ENCODE results near the gene PRSS48. TPM values are rescaled to one million over a fixed set of nuclear protein-coding genes. Genes with fewer than 3 reads are reported as not detected.
"Not testable (repeated sequence)": the region's sequence is repeated elsewhere in the genome, so short reads cannot be mapped to it uniquely, and the experiment has no call there.

Gene PRSS48
- total RNA-seq, 1 donor from 2014 or later, result not detected

DNA sequence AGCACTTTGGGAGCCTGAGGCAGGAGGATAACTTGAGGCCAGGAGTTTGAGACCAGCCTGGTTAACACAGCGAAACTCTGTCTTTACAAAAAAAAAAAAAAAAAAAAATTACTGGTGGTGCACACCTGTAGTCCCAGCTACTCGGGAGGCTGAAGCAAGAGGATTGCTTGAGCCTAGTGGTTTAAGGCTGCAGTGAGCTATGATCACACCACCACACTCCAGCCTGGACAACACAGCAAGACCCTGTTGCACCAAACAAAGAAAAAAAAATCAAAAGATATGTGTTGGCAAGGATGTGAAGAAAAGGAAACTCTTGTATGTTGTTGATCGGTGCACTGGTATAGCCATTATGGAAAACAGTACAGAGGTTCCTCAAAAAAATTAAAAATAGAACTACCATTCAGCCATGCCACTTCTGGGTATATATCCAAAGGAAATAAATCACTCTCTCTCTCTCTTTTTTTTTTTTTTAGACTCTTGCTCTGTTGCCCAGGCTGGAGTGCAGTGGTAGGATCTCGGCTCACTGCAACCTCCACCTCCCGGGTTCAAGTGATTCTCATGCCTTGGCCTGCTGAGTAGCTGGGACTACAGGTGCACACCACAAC, 33.3 kb downstream of the PRSS48 start:
- intact Hi-C loops (cut with DNase I), result no loop called here
- ATAC-seq (no peak), DNase-seq (ENCODE audit: missing footprints) (no peak)

DNA sequence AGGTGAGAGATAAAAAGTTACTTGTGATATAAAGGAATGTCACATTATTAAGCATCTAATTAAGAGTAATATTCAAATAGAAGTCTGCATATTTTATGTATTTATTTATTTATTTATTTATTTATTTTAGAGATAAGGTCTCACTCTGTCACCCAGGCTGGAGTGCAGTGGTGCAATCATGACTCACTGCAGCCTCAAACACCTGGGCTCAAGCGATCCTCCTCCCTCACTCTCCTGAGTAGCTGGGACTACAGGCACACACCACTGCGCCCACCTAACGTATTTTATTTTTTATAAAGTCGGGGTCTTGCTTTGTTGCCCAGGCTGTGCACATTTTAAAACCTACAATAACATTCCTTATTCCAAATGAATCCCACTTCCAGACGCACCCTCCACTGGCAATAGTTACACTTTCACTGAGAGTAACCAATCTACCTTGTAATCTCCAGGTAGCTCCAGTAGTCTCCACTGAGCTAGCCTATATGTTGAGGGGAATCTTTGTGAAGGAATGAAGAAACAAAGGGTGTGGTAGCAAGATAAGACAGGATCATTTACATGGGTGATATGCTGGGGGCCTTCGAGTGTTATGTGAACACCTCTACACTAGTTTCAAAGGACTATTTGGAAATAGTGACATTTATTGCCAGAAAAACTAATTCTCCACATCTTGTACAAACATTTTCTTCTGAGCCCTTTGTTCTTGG, 36.5 kb downstream of the PRSS48 start:
- ATAC-seq (no peak), DNase-seq (ENCODE audit: missing footprints) (no peak)
- intact Hi-C loops (cut with DNase I), result no loop called here

DNA sequence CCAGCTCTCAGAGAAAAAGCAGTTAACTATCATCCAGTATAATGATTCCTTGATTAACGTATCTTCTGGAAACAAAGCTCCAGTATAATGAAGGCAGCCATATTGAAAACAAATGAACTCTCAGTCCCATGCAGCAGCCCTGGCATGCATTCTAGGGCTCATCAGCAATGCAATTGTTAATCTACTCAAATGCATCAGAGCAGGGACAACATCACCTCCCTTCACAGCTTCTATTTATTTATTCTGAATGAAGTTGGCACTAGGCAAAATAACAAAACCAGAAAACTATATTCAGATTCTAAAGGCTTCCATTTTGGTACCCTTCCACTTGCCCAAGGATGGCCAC, 37.0 kb downstream of the PRSS48 start:
- no peak for DNase-seq (ENCODE audit: missing footprints)
- no peak for ATAC-seq
- intact Hi-C loops (cut with DNase I), result no loop called here

DNA sequence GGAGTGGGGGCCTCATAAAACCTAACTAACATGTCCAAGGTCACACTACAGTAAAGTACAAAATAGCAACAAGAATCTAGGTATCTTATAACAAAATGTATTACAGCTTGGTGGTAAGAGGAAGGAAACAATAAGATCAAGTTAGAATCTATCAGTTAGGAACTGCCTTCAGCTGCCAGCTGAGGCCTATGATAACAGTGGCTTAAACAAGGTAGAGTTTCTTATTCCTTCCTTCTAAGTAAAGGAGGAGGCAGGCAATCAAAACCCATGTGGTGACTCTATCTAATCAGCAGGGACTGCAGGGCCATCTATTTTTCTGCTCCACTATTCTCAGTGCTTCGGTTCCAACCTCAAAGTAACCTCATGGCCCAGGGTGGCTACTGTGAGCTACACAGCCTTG, 37.5 kb downstream of the PRSS48 start:
- intact Hi-C loops (cut with DNase I), result no loop called here
- no peak for ATAC-seq
- DNase-seq (ENCODE audit: missing footprints), result no peak

- DNase-seq (ENCODE audit: missing footprints) (no peak), ATAC-seq (peak; percentile 63)
- intact Hi-C loops (cut with DNase I), result loop anchor here (5.0 kb wide), 1 partner anchor 53 kb away; no protein-coding TSS in a partner anchor
Measured at GRCh38 chr4:151315212-151315886, 38.4 kb downstream of the PRSS48 start.

- intact Hi-C loops (cut with DNase I), result loop anchor here (5.0 kb wide), 1 partner anchor 54 kb away; no protein-coding TSS in a partner anchor
- ATAC-seq (no peak), DNase-seq (ENCODE audit: missing footprints) (no peak)
Measured at GRCh38 chr4:151316645-151317044, 39.7 kb downstream of the PRSS48 start.

- intact Hi-C loops (cut with DNase I), result loop anchor here (5.0 kb wide), 1 partner anchor 56 kb away; no protein-coding TSS in a partner anchor
- ATAC-seq (no peak), DNase-seq (ENCODE audit: missing footprints) (no peak)
Measured at GRCh38 chr4:151318307-151319006, 41.5 kb downstream of the PRSS48 start.

GRCh38 chr4:151319490-151319889, 42.5 kb downstream of the PRSS48 start:
- intact Hi-C loops (cut with DNase I), result loop anchor here (5.0 kb wide), 1 partner anchor 57 kb away; no protein-coding TSS in a partner anchor
- ATAC-seq (no peak), DNase-seq (ENCODE audit: missing footprints) (no peak)

- DNase-seq (ENCODE audit: missing footprints), result no peak
- ATAC-seq, result no peak
- intact Hi-C loops (cut with DNase I), result no loop called here
Measured at GRCh38 chr4:151321586-151321985, 44.6 kb downstream of the PRSS48 start.

DNA sequence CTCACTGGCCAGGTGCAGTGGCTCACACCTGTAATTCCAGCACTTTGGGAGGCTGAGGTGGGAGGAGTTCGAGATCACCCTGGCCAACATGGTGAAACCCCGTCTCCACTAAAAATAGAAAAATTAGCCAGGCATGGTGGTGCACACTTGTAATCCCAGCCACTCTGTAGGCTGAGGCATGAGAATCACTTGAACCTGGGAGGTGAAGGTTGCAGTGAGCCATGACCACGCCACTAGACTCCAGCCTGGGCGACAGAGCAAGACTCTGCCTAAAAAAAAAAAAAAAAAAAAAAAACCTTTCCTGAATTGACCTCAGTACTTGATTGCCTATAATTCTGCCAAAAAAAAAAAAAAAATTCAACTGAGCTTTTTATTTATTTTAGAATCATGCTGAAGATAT, 45.2 kb downstream of the PRSS48 start:
- ATAC-seq; DNase-seq (ENCODE audit: missing footprints): not testable (repeated sequence)
- intact Hi-C loops (cut with DNase I), result loop anchor here (2.0 kb wide), 1 partner anchor 25 kb away; no protein-coding TSS in a partner anchor

DNA sequence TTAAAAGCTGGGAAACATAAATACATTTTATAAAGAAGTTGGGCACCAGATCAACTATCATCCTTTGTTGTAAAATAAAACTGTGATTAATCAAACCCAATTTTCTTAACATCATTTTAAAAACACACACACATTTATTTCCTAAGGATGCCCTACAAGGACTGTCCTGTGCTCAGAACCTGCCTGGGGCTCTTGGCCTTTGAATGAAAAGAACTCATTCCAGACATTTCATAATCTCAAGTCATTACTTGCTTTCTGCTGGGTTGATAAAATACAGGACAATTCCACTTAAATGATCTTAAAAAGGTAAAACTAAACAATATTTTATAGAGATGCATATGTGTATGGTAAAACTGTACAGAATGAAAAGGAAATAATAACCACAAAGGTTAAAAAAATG, 45.6 kb downstream of the PRSS48 start:
- no peak for DNase-seq (ENCODE audit: missing footprints)
- no peak for ATAC-seq
- intact Hi-C loops (cut with DNase I), result loop anchor here (2.0 kb wide), 1 partner anchor 26 kb away; no protein-coding TSS in a partner anchor

DNA sequence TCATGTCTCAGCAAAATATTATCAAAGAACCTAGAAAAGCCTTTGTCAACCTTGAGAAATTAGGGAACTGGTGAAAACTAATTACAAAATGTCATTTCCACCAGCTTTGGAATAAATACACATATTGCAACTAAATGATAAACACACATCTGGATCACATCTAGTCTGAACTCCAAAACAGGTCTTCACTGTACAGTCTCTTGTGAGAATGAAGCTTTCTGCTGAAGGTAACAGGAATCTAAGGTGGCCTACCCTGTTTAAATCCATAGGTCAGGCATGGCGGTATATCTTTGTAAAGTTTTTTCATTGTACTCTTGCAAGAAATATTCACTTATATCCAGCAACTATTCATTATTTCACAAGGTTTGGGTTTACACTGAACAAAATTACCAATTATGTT, 46.7 kb downstream of the PRSS48 start:
- intact Hi-C loops (cut with DNase I), result loop anchor here (2.0 kb wide), 2 partner anchors 27 to 39 kb away; no protein-coding TSS in a partner anchor
- no peak for ATAC-seq
- no peak for DNase-seq (ENCODE audit: missing footprints)

DNA sequence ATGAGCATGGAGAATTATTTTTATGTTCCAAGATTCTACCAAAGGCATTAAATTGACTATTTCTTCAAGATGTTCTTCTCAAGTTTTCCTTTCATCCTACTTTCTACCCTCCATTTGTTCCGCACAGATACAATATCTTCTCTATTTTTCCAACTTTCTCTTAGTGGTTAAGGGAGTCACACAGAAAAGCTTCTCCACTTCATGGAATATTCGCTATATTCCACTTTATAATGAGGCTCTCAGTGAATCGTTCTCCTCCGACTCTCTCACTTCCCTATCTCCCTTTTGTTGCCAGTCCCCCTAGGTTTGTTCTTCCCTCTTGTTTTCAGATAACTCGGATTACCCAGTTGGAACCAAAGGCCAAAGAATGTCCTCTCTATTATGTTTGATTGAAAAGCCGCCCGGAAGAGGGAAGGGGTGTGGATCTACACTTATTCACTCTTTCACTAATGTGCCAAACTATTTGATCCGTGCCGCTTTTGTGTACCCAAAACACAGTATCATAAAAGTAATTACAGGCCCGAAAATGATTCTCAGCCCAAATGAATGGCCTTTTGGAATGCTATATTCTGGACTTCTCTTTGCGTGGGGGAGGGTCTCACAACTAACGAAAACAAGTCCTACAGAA, 47.3 kb downstream of the PRSS48 start:
- no peak for ATAC-seq
- no peak for DNase-seq (ENCODE audit: missing footprints)
- intact Hi-C loops (cut with DNase I), result loop anchor here (2.0 kb wide), 1 partner anchor 39 kb away; no protein-coding TSS in a partner anchor

GRCh38 chr4:151324752-151325110, 47.8 kb downstream of the PRSS48 start:
- ATAC-seq (peak; percentile 17), DNase-seq (ENCODE audit: missing footprints) (no peak)
- intact Hi-C loops (cut with DNase I), result loop anchor here (2.0 to 5.0 kb wide), 2 partner anchors 38 to 47 kb away; partner anchors contain the start of gene PRSS48

DNA sequence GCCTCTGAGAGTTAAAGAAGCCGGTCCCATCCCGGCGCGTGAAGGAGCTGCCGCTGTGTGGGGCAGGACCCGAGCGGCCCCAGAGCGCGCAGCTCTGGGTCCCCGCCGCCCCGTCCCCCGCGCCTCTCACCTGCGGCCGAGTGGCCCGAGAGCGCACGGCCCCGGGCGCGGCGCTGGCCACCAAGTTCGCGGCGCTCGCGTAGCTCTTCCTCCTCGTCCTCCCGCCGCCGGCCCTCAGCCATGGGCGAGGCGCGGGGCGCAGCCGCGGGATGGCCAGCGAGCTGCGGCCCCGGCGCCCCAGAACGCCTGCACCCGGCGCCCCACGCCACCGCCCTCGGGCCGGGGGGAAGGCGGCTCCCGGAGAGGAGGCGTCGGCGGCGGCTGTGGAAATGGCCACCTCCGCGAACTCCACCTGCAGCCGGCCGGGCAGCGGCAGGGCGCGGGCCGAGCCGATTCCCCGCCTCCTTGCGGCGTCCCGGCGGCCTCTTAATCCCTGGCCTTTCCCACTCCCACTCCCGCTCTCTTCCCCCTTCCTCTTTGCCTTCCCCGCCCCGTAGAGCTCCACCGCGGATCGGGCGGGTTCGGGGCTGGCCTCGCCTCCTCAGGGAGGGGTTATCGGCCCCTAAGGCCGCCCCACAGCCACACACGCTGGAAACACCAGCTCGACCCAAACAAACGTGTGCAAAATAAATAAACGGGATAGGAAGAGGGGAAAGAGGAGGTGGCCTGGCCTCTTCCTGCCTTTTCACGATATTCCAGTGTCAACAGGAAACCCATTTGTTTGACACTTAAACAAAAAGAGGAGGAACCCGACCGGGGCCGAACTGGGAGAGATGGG, 48.4 kb downstream of the PRSS48 start, which contains the start of gene SH3D19:
SH3D19 (minus strand) TSS at position 495 of the 838 bp plus-strand sequence; CDS start at position 242, 253 bp downstream.
- intact Hi-C loops (cut with DNase I), result loop anchor here (2.0 to 5.0 kb wide), 2 partner anchors 37 to 48 kb away; partner anchors contain the start of gene PRSS48
- ATAC-seq (peak; percentile 95), DNase-seq (ENCODE audit: missing footprints) (peak; percentile 77)

- DNase-seq (ENCODE audit: missing footprints) (no peak), ATAC-seq (no peak)
- intact Hi-C loops (cut with DNase I), result loop anchor here (2.0 to 5.0 kb wide), 2 partner anchors 37 to 49 kb away; partner anchors contain the start of gene PRSS48
Measured at GRCh38 chr4:151325949-151326246, 48.9 kb downstream of the PRSS48 start.

DNA sequence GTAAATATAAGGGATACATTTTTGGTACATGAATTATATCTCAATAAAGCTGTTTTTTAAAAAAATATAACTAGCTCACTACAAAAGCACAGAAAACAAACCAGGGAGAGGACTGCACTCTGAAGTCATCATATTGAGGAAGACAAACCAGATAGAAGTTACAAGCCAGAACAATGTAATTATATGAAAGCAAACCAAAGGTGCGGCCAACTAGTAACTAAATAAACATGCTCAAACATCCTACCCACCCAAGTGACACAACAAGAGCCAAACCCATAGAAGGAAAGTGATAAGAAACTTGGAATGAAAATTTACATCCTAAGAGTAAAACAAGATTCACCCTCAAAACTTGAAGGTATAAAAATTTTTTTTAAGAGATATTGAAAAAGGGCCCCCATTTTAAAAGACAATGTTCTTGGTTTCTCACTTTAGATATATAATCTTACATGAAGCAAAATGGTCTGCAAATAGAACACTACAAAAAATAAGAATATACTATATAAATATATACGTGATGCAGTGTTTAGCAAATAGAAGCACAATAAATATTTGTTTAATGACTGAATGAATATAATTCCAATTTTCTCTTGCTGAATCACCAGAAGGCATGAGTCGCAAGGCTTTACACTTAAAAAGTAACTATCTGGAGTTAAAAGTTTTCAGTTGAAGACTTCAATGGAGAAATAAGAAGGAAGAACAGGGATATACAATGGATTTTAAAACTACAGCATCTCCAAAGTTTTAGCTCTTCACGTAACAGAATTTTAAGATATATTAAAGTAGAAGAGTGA, 52.5 kb downstream of the PRSS48 start:
- intact Hi-C loops (cut with DNase I), result loop anchor here (5.0 kb wide), 1 partner anchor 52 kb away; the partner anchor contains the start of gene PRSS48
- no peak for DNase-seq (ENCODE audit: missing footprints)

More for the DNA sequence above, 52.5 kb downstream of the PRSS48 start:
- ATAC-seq, result no peak

Measured in Right ventricle myocardium inferior (tissue), 1 donor.